ENCODE results near the gene OR12D2. TPM values are rescaled to one million over a fixed set of nuclear protein-coding genes. Genes with fewer than 3 reads are reported as not detected.
"Not testable (repeated sequence)": the region's sequence is repeated elsewhere in the genome, so short reads cannot be mapped to it uniquely, and the experiment has no call there.

Gene OR12D2
- not detected for polyA plus RNA-seq

DNA sequence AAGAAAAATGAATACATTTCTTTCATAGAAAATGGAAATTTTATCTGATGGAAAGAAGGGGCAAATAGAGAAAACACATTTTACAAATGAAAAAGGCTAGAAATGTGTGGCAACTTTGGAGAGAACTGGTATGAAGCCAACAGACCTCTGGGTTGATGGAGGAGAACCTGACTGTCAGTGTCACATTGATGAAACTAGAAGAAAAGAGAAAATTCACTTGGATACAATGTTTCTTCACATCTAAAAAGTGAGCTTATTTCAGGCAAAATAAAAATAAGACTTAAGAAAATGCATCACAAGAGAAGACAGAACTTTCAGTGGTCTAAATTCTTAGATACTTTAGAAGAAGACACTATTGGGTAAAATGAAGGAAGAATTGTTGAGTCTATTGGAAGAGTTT, at the start of gene OR12D2:
OR12D2 (plus strand) TSS at position 301 of the 400 bp plus-strand sequence. CDS start 1,069 bp downstream, outside the sequence.
- H3K36me3 Mint-ChIP-seq = no peaks in the 10 kb centered on the region

GRCh38 chr6:29349348-29349747, 46.1 kb upstream of the OR12D2 start:
- H3K27ac Mint-ChIP-seq, H3K4me3 Mint-ChIP-seq, H3K4me1 Mint-ChIP-seq, DNase-seq, H3K36me3 Mint-ChIP-seq: not testable (repeated sequence)
- peaks cover 4 to 22% (median 5%) of the 10 kb centered on the region in 3 donors for H3K27me3 Mint-ChIP-seq (ENCODE audit: low read depth in 3 of 3)
- peaks cover 0 to 10% (median 1%) of the 10 kb centered on the region in 6 donors for H3K9me3 Mint-ChIP-seq

More for the DNA sequence above, at the start of gene OR12D2:
- H3K9me3 Mint-ChIP-seq = peaks cover 0 to 6% (median 0%) of the 10 kb centered on the region in 6 donors
- no peak within 1 kb of the TSS for H3K27ac Mint-ChIP-seq
- no peak for DNase-seq
- peaks cover 4 to 10% (median 5%) of the 10 kb centered on the region in 3 donors for H3K27me3 Mint-ChIP-seq (ENCODE audit: low read depth in 3 of 3)
- H3K4me3 Mint-ChIP-seq = no peak within 1 kb of the TSS
- no peaks in the 10 kb centered on the region for H3K4me1 Mint-ChIP-seq

- H3K9me3 Mint-ChIP-seq = peaks cover 0 to 10% (median 2%) of the 10 kb centered on the region in 6 donors
- no peaks in the 10 kb centered on the region for H3K36me3 Mint-ChIP-seq
- H3K4me3 Mint-ChIP-seq = no peak overlapping the region
- peaks cover 4 to 20% (median 4%) of the 10 kb centered on the region in 3 donors for H3K27me3 Mint-ChIP-seq (ENCODE audit: low read depth in 3 of 3)
- H3K27ac Mint-ChIP-seq = no peak overlapping the region
- DNase-seq = no peak
- H3K4me1 Mint-ChIP-seq = no peaks in the 10 kb centered on the region
These were observed 40.5 kb upstream of the OR12D2 start for GRCh38 chr6:29354980-29355379.

DNA sequence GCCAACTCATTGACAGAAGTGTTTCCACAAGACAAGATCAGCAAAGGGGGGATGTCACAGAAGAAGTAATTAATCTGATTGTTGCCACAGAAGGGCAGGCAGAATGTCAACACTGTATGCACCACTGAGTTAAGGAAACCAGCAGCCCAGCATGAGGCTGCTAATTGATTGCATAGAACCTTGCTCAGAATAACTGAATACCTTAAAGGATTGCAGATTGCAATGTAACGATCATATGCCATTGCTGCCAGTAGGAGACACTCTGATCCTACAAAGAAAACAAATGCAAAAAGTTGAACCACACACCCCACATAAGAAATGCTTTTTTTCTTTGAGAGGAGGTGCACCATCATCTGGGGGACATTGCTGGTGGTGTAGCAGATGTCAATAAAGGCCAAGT, 39.8 kb upstream of the OR12D2 start:
- Mint-ChIP-seq H3K4me3 (no peak overlapping the region), H3K4me1 (no peaks in the 10 kb centered on the region), H3K36me3 (no peaks in the 10 kb centered on the region), H3K9me3 (peaks cover 0 to 10% (median 2%) of the 10 kb centered on the region in 6 donors), H3K27ac (no peak overlapping the region), H3K27me3 (ENCODE audit: low read depth in 3 of 3) (peaks cover 4 to 20% (median 5%) of the 10 kb centered on the region in 3 donors)
- DNase-seq = no peak

DNA sequence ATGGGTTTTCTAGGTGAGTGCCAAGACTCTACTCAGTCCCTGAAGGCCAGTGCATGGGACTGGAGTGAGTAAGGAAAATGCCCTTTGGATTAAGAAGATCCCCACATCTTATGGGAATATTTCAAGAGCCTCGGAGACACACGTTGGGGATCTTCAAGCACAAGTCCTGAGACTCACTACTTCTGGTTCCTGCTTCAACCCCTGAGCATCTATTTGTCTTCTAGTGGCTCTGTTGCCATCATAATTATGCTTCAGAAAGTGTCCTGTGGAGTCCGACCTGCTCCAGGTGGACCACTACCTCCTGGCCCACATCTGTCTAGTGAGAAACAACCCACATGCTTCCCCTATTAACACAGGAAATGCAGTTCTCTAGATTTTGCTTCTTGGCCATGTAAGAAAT, 26.7 kb upstream of the OR12D2 start, which contains the start of gene OR5V1:
OR5V1 (minus strand) TSS at position 101 of the 400 bp plus-strand sequence. CDS start 12,670 bp downstream, outside the sequence.
- H3K4me1 Mint-ChIP-seq = no peaks in the 10 kb centered on the region
- H3K27ac Mint-ChIP-seq = no peak within 1 kb of the TSS
- H3K9me3 Mint-ChIP-seq = peaks cover 0 to 7% (median under 1%) of the 10 kb centered on the region in 6 donors
- no peak within 1 kb of the TSS for H3K4me3 Mint-ChIP-seq
- DNase-seq = no peak
- H3K36me3 Mint-ChIP-seq = no peaks in the 10 kb centered on the region
- H3K27me3 Mint-ChIP-seq (ENCODE audit: low read depth in 3 of 3) = peaks cover 0 to 12% (median 2%) of the 10 kb centered on the region in 3 donors

DNA sequence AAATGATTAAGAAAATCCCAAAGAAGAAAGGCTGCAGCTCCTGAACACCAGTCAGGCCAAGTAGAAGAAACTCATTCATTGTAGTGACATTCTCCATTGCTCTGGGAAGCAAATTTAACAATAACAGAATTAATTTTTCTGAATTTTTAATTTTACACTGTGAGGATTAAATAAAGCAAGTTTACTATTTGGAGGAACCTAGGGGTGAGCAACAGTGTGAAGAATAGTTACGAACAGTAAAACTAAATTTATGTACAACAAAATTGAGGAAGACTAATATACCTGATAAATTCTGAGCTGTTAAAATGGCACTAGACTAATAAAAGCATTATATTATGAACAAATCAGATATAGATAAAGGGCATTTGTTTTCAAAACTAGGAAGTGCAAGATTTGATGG, 20.2 kb upstream of the OR12D2 start, which contains the start of gene OR12D3:
OR12D3 (minus strand) TSS at position 101 of the 400 bp plus-strand sequence; CDS start at position 97, 4 bp downstream.
- Mint-ChIP-seq H3K36me3 (no peaks in the 10 kb centered on the region), H3K27ac (no peak within 1 kb of the TSS), H3K9me3 (peaks cover 0 to 2% (median 0%) of the 10 kb centered on the region in 6 donors), H3K4me3 (no peak within 1 kb of the TSS), H3K4me1 (no peaks in the 10 kb centered on the region), H3K27me3 (ENCODE audit: low read depth in 3 of 3) (peaks cover 0 to 11% (median 0%) of the 10 kb centered on the region in 3 donors)
- DNase-seq = no peak

- Mint-ChIP-seq H3K36me3 (no peaks in the 10 kb centered on the region), H3K9me3 (peaks cover 0 to 2% (median 0%) of the 10 kb centered on the region in 6 donors), H3K27me3 (ENCODE audit: low read depth in 3 of 3) (peaks cover 0 to 11% (median 0%) of the 10 kb centered on the region in 3 donors), H3K4me3 (no peak overlapping the region), H3K27ac (no peak overlapping the region), H3K4me1 (no peaks in the 10 kb centered on the region)
- no peak for DNase-seq
These were observed 19.4 kb upstream of the OR12D2 start for GRCh38 chr6:29376003-29376402.

GRCh38 chr6:29388533-29388932, 6.9 kb upstream of the OR12D2 start:
- Mint-ChIP-seq H3K4me1 (no peaks in the 10 kb centered on the region), H3K36me3 (no peaks in the 10 kb centered on the region), H3K27me3 (ENCODE audit: low read depth in 3 of 3) (peaks cover 2 to 7% (median 5%) of the 10 kb centered on the region in 3 donors), H3K27ac (no peak overlapping the region), H3K4me3 (no peak overlapping the region), H3K9me3 (peaks cover 0 to 5% (median 0%) of the 10 kb centered on the region in 6 donors)
- DNase-seq = no peak

GRCh38 chr6:29399525-29399924, 4.1 kb downstream of the OR12D2 start:
- no peak for DNase-seq
- peaks cover 4 to 11% (median 4%) of the 10 kb centered on the region in 3 donors for H3K27me3 Mint-ChIP-seq (ENCODE audit: low read depth in 3 of 3)
- no peaks in the 10 kb centered on the region for H3K36me3 Mint-ChIP-seq
- peaks cover 0 to 11% (median 0%) of the 10 kb centered on the region in 6 donors for H3K9me3 Mint-ChIP-seq
- no peaks in the 10 kb centered on the region for H3K4me1 Mint-ChIP-seq
- H3K27ac Mint-ChIP-seq = no peak overlapping the region
- H3K4me3 Mint-ChIP-seq = no peak overlapping the region

GRCh38 chr6:29403801-29404200, 8.4 kb downstream of the OR12D2 start:
- peaks cover 0 to 9% (median 2%) of the 10 kb centered on the region in 6 donors for H3K9me3 Mint-ChIP-seq
- H3K4me3 Mint-ChIP-seq = no peak overlapping the region
- no peaks in the 10 kb centered on the region for H3K36me3 Mint-ChIP-seq
- H3K27me3 Mint-ChIP-seq (ENCODE audit: low read depth in 3 of 3) = peaks cover 0 to 13% (median 4%) of the 10 kb centered on the region in 3 donors
- no peaks in the 10 kb centered on the region for H3K4me1 Mint-ChIP-seq
- no peak for DNase-seq
- no peak overlapping the region for H3K27ac Mint-ChIP-seq

DNA sequence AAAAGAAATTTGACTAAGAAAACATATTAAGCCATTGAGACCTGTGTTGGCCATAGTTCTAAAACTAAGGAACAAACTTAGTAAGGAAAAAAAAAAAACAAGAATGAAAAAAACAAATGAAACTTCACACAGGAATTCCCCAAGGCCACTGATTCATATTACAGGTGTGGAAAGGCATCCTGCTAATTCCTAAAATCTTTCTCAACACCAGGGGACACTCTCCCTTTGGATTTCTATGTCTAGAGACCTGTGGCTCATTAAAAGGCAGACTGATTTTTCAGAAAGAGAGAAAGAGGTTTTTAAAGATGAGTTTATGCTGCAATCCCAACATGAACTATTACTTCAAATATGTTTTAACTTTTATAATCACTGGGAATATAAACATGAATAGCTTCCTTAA, 19.2 kb downstream of the OR12D2 start, which contains the start of gene OR12D1:
OR12D1 (plus strand) TSS at position 341 of the 400 bp plus-strand sequence.
- H3K4me3 Mint-ChIP-seq = no peak within 1 kb of the TSS
- no peaks in the 10 kb centered on the region for H3K36me3 Mint-ChIP-seq
- peaks cover 0 to 13% (median 6%) of the 10 kb centered on the region in 6 donors for H3K9me3 Mint-ChIP-seq
- no peaks in the 10 kb centered on the region for H3K4me1 Mint-ChIP-seq
- peaks cover 0 to 13% (median 5%) of the 10 kb centered on the region in 3 donors for H3K27me3 Mint-ChIP-seq (ENCODE audit: low read depth in 3 of 3)
- no peak for DNase-seq
- no peak within 1 kb of the TSS for H3K27ac Mint-ChIP-seq

DNA sequence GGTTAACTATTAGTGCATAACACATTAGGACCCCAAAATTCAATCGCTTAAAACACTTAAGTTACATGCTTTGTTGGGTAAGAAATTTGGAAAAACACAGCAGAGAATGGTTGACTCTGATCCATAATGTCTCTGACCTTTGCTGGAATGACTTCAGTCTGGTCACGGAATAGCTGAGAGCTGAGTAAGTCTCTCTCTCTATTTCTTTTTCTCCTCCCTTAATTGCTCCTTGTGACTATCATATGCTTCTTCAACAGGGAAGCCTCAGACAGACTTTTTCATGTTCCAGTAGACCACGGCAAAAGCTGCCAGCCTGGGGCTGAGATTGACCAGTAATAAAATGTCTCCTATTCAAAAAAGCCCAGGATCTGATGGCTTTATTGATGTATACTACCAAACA, 24.1 kb downstream of the OR12D2 start:
- H3K36me3 Mint-ChIP-seq = no peaks in the 10 kb centered on the region
- H3K4me3 Mint-ChIP-seq = no peak overlapping the region
- peaks cover 0 to 2% (median 0%) of the 10 kb centered on the region in 6 donors for H3K9me3 Mint-ChIP-seq
- H3K27me3 Mint-ChIP-seq (ENCODE audit: low read depth in 3 of 3) = peaks cover 0 to 6% (median 4%) of the 10 kb centered on the region in 3 donors
- no peak overlapping the region for H3K27ac Mint-ChIP-seq
- DNase-seq = no peak
- H3K4me1 Mint-ChIP-seq = no peaks in the 10 kb centered on the region

- Mint-ChIP-seq H3K36me3 (no peaks in the 10 kb centered on the region), H3K9me3 (peaks cover 0 to 2% (median 0%) of the 10 kb centered on the region in 6 donors), H3K4me3 (no peak overlapping the region), H3K4me1 (no peaks in the 10 kb centered on the region), H3K27me3 (ENCODE audit: low read depth in 3 of 3) (peaks cover 2 to 5% (median 5%) of the 10 kb centered on the region in 3 donors), H3K27ac (no peak overlapping the region)
- no peak for DNase-seq
These were observed 28.7 kb downstream of the OR12D2 start for GRCh38 chr6:29424168-29424567.

- H3K9me3 Mint-ChIP-seq = peaks cover 0 to 2% (median 0%) of the 10 kb centered on the region in 6 donors
- H3K27ac Mint-ChIP-seq = no peak overlapping the region
- H3K4me1 Mint-ChIP-seq = no peaks in the 10 kb centered on the region
- peaks cover 2 to 8% (median 5%) of the 10 kb centered on the region in 3 donors for H3K27me3 Mint-ChIP-seq (ENCODE audit: low read depth in 3 of 3)
- H3K36me3 Mint-ChIP-seq = no peaks in the 10 kb centered on the region
- no peak overlapping the region for H3K4me3 Mint-ChIP-seq
- no peak for DNase-seq
These were observed 29.1 kb downstream of the OR12D2 start for GRCh38 chr6:29424575-29424974.
